IMR-90 (cell line): ENCODE measurements around the gene TEKT5. TPM values are rescaled to one million over a fixed set of nuclear protein-coding genes. Genes with fewer than 3 reads are reported as not detected.

ENCODE experiments used
- ATAC-seq: fragments of 200-7000 bp; cut with Tn5 transposase; 2 replicates; pipeline ENCODE4 v1.9.1; 2020; ENCODE audit warnings: low read depth, mild to moderate bottlenecking, moderate library complexity
- BruUV-seq: library from RNA; stranded (reverse); fragments of 400-500 nt; replicated peaks from 2 replicates; lab custom pipeline; 2021; lab: Mats Ljungman, UMichigan
- CTCF ChIA-PET: fragments of 300-600 bp; formaldehyde crosslinking; extraction: SDS; loops from one replicate; lab custom pipeline; 2021; ENCODE audit warnings: antibody characterized with exemption; lab: Yijun Ruan, JAX
- POLR2A ChIA-PET: fragments of 300-600 bp; sonication (Branson Sonifier 250); formaldehyde crosslinking; loops from one replicate; lab custom pipeline; 2022; ENCODE audit warnings: antibody characterized with exemption; ENCODE audit not compliant: unreplicated experiment; lab: Charles Lee
- DNase-seq: peaks from one replicate; pipeline ENCODE4 v3.0.0; 2013
- H2AFZ ChIP-seq: replicated peaks from 2 replicates; pipeline ENCODE3; 2013; ENCODE audit warnings: low read length, mild to moderate bottlenecking; ENCODE audit not compliant: poor library complexity
- H2AK5ac ChIP-seq: 2 replicates; pipeline ENCODE4 v1.6.1; 2013; ENCODE audit warnings: low read depth, low read length, inconsistent platforms
- H2AK9ac ChIP-seq: replicated peaks from 2 replicates; pipeline ENCODE3; 2013; ENCODE audit warnings: mild to moderate bottlenecking, low read depth, low read length, moderate library complexity; ENCODE audit not compliant: poor library complexity
- H2BK120ac ChIP-seq: 2 replicates; pipeline ENCODE4 v1.6.1; 2013; ENCODE audit warnings: low read depth, low read length, inconsistent platforms
- H2BK15ac ChIP-seq: 3 replicates; pipeline ENCODE4 v1.6.1; 2013; ENCODE audit warnings: low read depth, low read length, inconsistent platforms
- H2BK20ac ChIP-seq: 2 replicates; pipeline ENCODE4 v1.6.1; 2013; ENCODE audit warnings: low read depth, mild to moderate bottlenecking, inconsistent platforms, low read length, moderate library complexity
- H2BK5ac ChIP-seq: 2 replicates; pipeline ENCODE4 v1.6.1; 2013; ENCODE audit warnings: mild to moderate bottlenecking, low read depth, low read length, inconsistent platforms; ENCODE audit not compliant: poor library complexity, severe bottlenecking
- H3K14ac ChIP-seq: replicated peaks from 2 replicates; pipeline ENCODE4 v1.6.1; 2013; ENCODE audit warnings: low read depth, low read length, inconsistent platforms
- H3K18ac ChIP-seq: 2 replicates; pipeline ENCODE4 v1.6.1; 2013; ENCODE audit warnings: low read depth, low read length, control low read depth
- H3K23ac ChIP-seq: 2 replicates; pipeline ENCODE4 v1.6.1; 2013; ENCODE audit warnings: low read depth, low read length, inconsistent platforms
- H3K27ac ChIP-seq: 2 replicates; pipeline ENCODE4 v1.5.1; 2013; ENCODE audit warnings: mild to moderate bottlenecking, control low read depth, low read length; ENCODE audit not compliant: insufficient read depth
- H3K27me3 ChIP-seq: 2 replicates; pipeline ENCODE4 v1.6.1; 2013; ENCODE audit warnings: low read length; ENCODE audit not compliant: control insufficient read depth, insufficient read depth
- H3K36me3 ChIP-seq: 2 replicates; pipeline ENCODE4 v1.6.1; 2013; ENCODE audit warnings: low read length, mixed read lengths; ENCODE audit not compliant: control insufficient read depth, insufficient read depth
- H3K4ac ChIP-seq: 2 replicates; pipeline ENCODE4 v1.6.1; 2013; ENCODE audit warnings: low read depth, low read length, inconsistent platforms
- H3K4me1 ChIP-seq: 2 replicates; pipeline ENCODE4 v1.6.1; 2013; ENCODE audit warnings: low read length, mixed read lengths; ENCODE audit not compliant: control insufficient read depth, insufficient read depth
- H3K4me2 ChIP-seq: 2 replicates; pipeline ENCODE4 v1.6.1; 2013; ENCODE audit warnings: low read depth, mild to moderate bottlenecking, control low read depth, low read length, moderate library complexity
- H3K4me3 ChIP-seq: 2 replicates; pipeline ENCODE4 v1.5.1; 2013; ENCODE audit warnings: low read depth, mild to moderate bottlenecking, control low read depth, low read length, moderate library complexity; ENCODE audit not compliant: insufficient read depth
- H3K56ac ChIP-seq: 2 replicates; pipeline ENCODE4 v1.6.1; 2013; ENCODE audit warnings: low read length, inconsistent platforms; ENCODE audit not compliant: insufficient read depth; ENCODE audit errors: extremely low read depth
- H3K79me1 ChIP-seq, 2 experiments: 2 replicates each; pipeline ENCODE4 v1.6.1; 2013; ENCODE audit warnings: low read length in 2 of 2, inconsistent platforms in 1 of 2, low read depth in 1 of 2
- H3K9ac ChIP-seq: 2 replicates; pipeline ENCODE4 v1.6.1; 2013; ENCODE audit warnings: low read depth, low read length, control low read depth
- H3K9me1 ChIP-seq: 2 replicates; pipeline ENCODE4 v1.6.1; 2013; ENCODE audit warnings: low read length, inconsistent platforms; ENCODE audit not compliant: insufficient read depth
- H3K9me3 ChIP-seq: 2 replicates; pipeline ENCODE4 v1.6.1; 2013; ENCODE audit warnings: low read length; ENCODE audit not compliant: control insufficient read depth, insufficient read depth
- H4K20me1 ChIP-seq: 2 replicates; pipeline ENCODE4 v1.6.1; 2013; ENCODE audit warnings: low read length, inconsistent platforms; ENCODE audit not compliant: insufficient read depth
- H4K5ac ChIP-seq: 2 replicates; pipeline ENCODE4 v1.6.1; 2013; ENCODE audit warnings: mild to moderate bottlenecking, low read depth, low read length, control low read depth
- H4K8ac ChIP-seq, 2 experiments: 2 replicates each; pipeline ENCODE4 v1.6.1; 2013; ENCODE audit warnings: low read depth in 2 of 2, low read length in 2 of 2, control low read depth in 1 of 2, inconsistent platforms in 1 of 2
- H4K91ac ChIP-seq: 2 replicates; pipeline ENCODE4 v1.6.1; 2013; ENCODE audit warnings: low read depth, low read length, inconsistent platforms; ENCODE audit not compliant: insufficient read depth
- CEBPB ChIP-seq: IDR thresholded peaks from 2 replicates; pipeline ENCODE4 v1.6.1; 2012; ENCODE audit warnings: low read depth, low read length, improper control_type of control experiment
- FOS ChIP-seq: fragments of 150-350 bp; IDR thresholded peaks from 2 replicates; pipeline ENCODE4 v1.6.1; 2016; ENCODE audit warnings: low read depth, low read length
- WGBS, 2 experiments: methylation state at CpG; one replicate each; pipeline versions ENCODE4 v1.1.5 to v1.1.7; 2013; ENCODE audit warnings: missing lambda C conversion rate in 2 of 2; ENCODE audit not compliant: insufficient read length in 1 of 2; ENCODE audit errors: extremely low coverage in 2 of 2; 5-methylcytosine and 5-hydroxymethylcytosine counted together
- dilution Hi-C: fragments of 300-500 bp; cut with HindIII; formaldehyde crosslinking; loops from one replicate; pipeline ENCODE4 v1.14.3; 2018; ENCODE audit warnings: low sequenced_read_pairs; ENCODE audit not compliant: unreplicated experiment
- in situ Hi-C: fragments of 300-500 bp; cut with MboI; formaldehyde crosslinking; loops from 3 replicates; pipeline ENCODE4 v1.14.3; 2019; ENCODE audit warnings: low sequenced_read_pairs, inconsistent platforms, mixed read lengths
- intact Hi-C: fragments of 100-400 bp; cut with micrococcal nuclease; formaldehyde crosslinking; loops from 2 replicates; pipeline ENCODE4 v1.10.0; 2022
- polyA plus RNA-seq, 3 experiments: library from polyadenylated mRNA; depleted of rRNA; stranded (reverse); fragments of >200 nt; gene quantifications; 2 replicates each; pipeline ENCODE4 v1.2.3, GENCODE V29; 2012; ENCODE audit warnings: low replicate concordance in 1 of 3
- total RNA-seq: library from RNA; depleted of rRNA; stranded (reverse); fragments of >200 nt; gene quantifications from 2 replicates; pipeline ENCODE4 v1.2.3, GENCODE V29; 2012

TEKT5 gene
- total and polyA plus RNA-seq, 2 of the 4 experiments (the other 2 are of a cell fraction): 0.17 TPM; not detected in 1

DNA sequence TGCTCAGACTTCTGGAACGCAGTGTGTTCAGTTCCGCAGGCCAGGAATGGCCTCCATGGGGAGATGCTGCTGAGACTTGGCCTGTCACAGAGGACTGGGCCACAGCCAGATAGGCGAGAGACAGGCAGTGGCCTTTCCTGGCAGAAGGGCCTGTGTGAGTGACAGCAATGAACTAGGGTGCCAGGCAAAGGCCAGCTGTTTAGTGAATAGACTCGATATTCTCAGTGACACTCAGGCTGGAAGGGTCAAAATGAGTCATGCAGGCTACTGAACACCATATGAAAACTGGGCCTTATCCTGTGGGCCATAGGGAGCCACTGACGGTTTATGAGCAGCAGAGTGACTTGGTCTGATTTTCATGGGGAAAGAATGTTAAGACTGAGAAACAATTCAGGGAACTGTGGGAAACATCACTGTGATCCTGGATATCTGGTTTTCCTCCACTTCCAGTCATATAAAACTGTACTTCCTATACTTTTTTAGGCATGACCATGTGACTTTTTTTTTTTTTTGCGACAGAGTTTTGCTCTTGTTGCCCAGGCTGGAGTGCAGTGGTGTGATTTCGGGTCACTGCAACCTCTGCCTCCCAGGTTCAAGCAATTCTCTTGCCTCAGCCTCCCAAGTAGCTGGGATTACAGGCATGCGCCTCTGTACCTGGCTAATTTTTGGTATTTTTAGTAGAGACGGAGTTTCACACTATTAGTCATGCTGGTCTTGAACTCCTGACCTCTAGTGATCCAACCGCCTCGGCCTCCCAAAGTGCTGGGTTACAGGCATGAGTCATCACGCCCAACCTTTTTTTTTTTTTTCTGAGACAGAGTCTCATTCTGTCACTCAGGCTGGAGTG is 43.7 kb upstream of the TEKT5 start:
- dilution Hi-C loops: no loop called here
- no peaks in the 10 kb centered on the region for H3K36me3 ChIP-seq
- no peak overlapping the region for H3K56ac ChIP-seq
- no peak overlapping the region for H2AK9ac ChIP-seq
- H4K91ac ChIP-seq: peak overlapping the region; percentile 74
- 0 out of 2 replicates have a peak overlapping the region, but pooled peaks have one; percentile 40 for H3K27ac ChIP-seq
- DNase-seq: peak; percentile 78
- no peak overlapping the region for H3K4me2 ChIP-seq
- peak overlapping the region; percentile 68 for H2BK5ac ChIP-seq
- no peak overlapping the region for H3K9ac ChIP-seq
- no peaks in the 10 kb centered on the region for H3K27me3 ChIP-seq
- BruUV-seq: no TSS peak
- peak overlapping the region; percentile 19; the same call in 1 of the 2 replicates for H3K14ac ChIP-seq
- no peak overlapping the region for H3K18ac ChIP-seq
- peak overlapping the region in 1 of 2 experiments; percentile 37; a peak in 1 of 4 replicates for H4K8ac ChIP-seq
- H2BK20ac ChIP-seq: peak overlapping the region; percentile 3; the same call in 1 of the 2 replicates
- ChIA-PET POLR2A (no interaction called here), CTCF (interaction anchor here (1.3 to 3.7 kb wide), 5 partner anchors 180 to 229 kb away, joined by 3 to 22 read pairs (median 10); no protein-coding TSS in a partner anchor)
- peak; percentile 21 for ATAC-seq
- no peak overlapping the region for H3K4me3 ChIP-seq
- peak overlapping the region; percentile 25 for H2AK5ac ChIP-seq
- H3K79me1 ChIP-seq: no peaks in the 10 kb centered on the region
- intact Hi-C loops: no loop called here
- no peak overlapping the region; the same call in 1 of the 2 replicates for H3K23ac ChIP-seq
- H2AFZ ChIP-seq: peak overlapping the region; percentile 26
- WGBS, 2 experiments: 43% methylated on average over 7 of the region's 12 CpGs; no CpG with 5 or more reads in 1 of the 2 experiments
- no peaks in the 10 kb centered on the region for H3K9me3 ChIP-seq
- TF ChIP-seq CEBPB (no peak), FOS (peak; percentile 89)
- peak overlapping the region; percentile 34 for H2BK120ac ChIP-seq
- H4K5ac ChIP-seq: no peak overlapping the region
- H3K9me1 ChIP-seq: 0 out of 2 replicates have a peak, but pooled peaks cover 4% of the 10 kb centered on the region
- H3K4ac ChIP-seq: peak overlapping the region; percentile 64
- in situ Hi-C loops: no loop called here
- H3K4me1 ChIP-seq: peaks cover 2% of the 10 kb centered on the region; the same call in 1 of the 2 replicates
- no peaks in the 10 kb centered on the region; the same call in 1 of the 2 replicates for H4K20me1 ChIP-seq
- peak overlapping the region; percentile 15; the same call in 1 of the 3 replicates for H2BK15ac ChIP-seq
